PC-9 (cell line): ENCODE data around the gene MYMK. TPM values are rescaled to one million over a fixed set of nuclear protein-coding genes. Genes with fewer than 3 reads are reported as not detected.
A peak's percentile ranks its signal among the peaks of the same experiment; 100 is the strongest.

ENCODE experiments used
- BruUV-seq: library from RNA; stranded (reverse); fragments of 400-500 nt; replicated peaks from 2 replicates; lab custom pipeline; 2021; lab: Mats Ljungman, UMichigan
- CTCF ChIA-PET: fragments of 300-600 bp; sonication (Branson Sonifier 250); formaldehyde crosslinking; loops from one replicate; lab custom pipeline; 2022; ENCODE audit warnings: antibody characterized with exemption; lab: Charles Lee
- POLR2A ChIA-PET: fragments of 300-600 bp; sonication (Branson Sonifier 250); formaldehyde crosslinking; loops from one replicate; lab custom pipeline; 2022; ENCODE audit warnings: antibody characterized with exemption; ENCODE audit not compliant: unreplicated experiment; lab: Charles Lee
- DNase-seq, 2 experiments: peaks; one replicate each; pipeline versions ENCODE4 v3.0.0 to v3.0.0-alpha.2; 2015 to 2022; ENCODE audit warnings: mixed read lengths in 1 of 2
- H2AFZ ChIP-seq: fragments of 200-600 bp; sonication (generic); 2 replicates; pipeline ENCODE4 v1.8.1; 2017; ENCODE audit warnings: antibody characterized with exemption
- H3F3A ChIP-seq: fragments of 200-600 bp; sonication (generic); 2 replicates; pipeline ENCODE4 v1.8.1; 2017; ENCODE audit warnings: antibody characterized with exemption, mild to moderate bottlenecking, low read depth; ENCODE audit not compliant: insufficient read depth
- H3K27ac ChIP-seq: fragments of 200-600 bp; sonication (generic); 2 replicates; pipeline ENCODE4 v1.6.1; 2016; ENCODE audit warnings: mixed run types
- H3K27me3 ChIP-seq: fragments of 200-600 bp; sonication (generic); 2 replicates; pipeline ENCODE4 v1.6.1; 2016; ENCODE audit warnings: low read depth, mixed run types; ENCODE audit not compliant: insufficient read depth
- H3K36me3 ChIP-seq: fragments of 200-600 bp; sonication (generic); 2 replicates; pipeline ENCODE4 v1.6.1; 2016; ENCODE audit warnings: low read depth, mixed run types
- H3K4me1 ChIP-seq: fragments of 200-600 bp; sonication (generic); replicated peaks from 2 replicates; pipeline ENCODE4 v1.6.1; 2016; ENCODE audit warnings: mixed run types; ENCODE audit not compliant: insufficient read depth
- H3K4me2 ChIP-seq: fragments of 200-600 bp; sonication (generic); 2 replicates; pipeline ENCODE4 v1.6.1; 2017; ENCODE audit warnings: mixed run types
- H3K4me3 ChIP-seq: fragments of 200-600 bp; sonication (generic); 2 replicates; pipeline ENCODE4 v1.6.1; 2016; ENCODE audit warnings: mixed run types
- H3K79me2 ChIP-seq: fragments of 200-600 bp; sonication (generic); 2 replicates; pipeline ENCODE4 v1.6.1; 2017; ENCODE audit warnings: low read depth, mixed run types
- H3K9me2 ChIP-seq: fragments of 200-600 bp; sonication (generic); 2 replicates; pipeline ENCODE4 v1.8.1; 2017; ENCODE audit warnings: mild to moderate bottlenecking; ENCODE audit not compliant: insufficient read depth
- H3K9me3 ChIP-seq: fragments of 200-600 bp; sonication (generic); 2 replicates; pipeline ENCODE4 v1.8.1; 2016; ENCODE audit warnings: low read depth; ENCODE audit not compliant: insufficient read depth
- H4K20me1 ChIP-seq: fragments of 200-600 bp; sonication (generic); 2 replicates; pipeline ENCODE4 v1.8.1; 2017; ENCODE audit not compliant: insufficient read depth
- EZH2 ChIP-seq: fragments of 200-600 bp; sonication (generic); IDR thresholded peaks from 2 replicates; pipeline ENCODE4 v1.8.0; 2017; ENCODE audit warnings: antibody characterized with exemption, low read depth
- intact Hi-C: fragments of 100-400 bp; cut with micrococcal nuclease; formaldehyde crosslinking; loops from one replicate; pipeline ENCODE4 v1.10.0; 2022; ENCODE audit not compliant: unreplicated experiment
- total RNA-seq: library from RNA; stranded (reverse); gene quantifications from 2 replicates; pipeline ENCODE4 v1.2.3, GENCODE V29; 2021
- TF ChIP-seq, protein P1 (sequence below): fragments of 200-600 bp; sonication (generic); conservative IDR thresholded peaks from 2 replicates; pipeline ENCODE4 v1.6.1; 2017; ENCODE audit warnings: mixed run types, antibody characterized with exemption, mild to moderate bottlenecking, moderate library complexity

Gene MYMK
- total RNA-seq, 1 experiment from 2014 or later = not detected

DNA sequence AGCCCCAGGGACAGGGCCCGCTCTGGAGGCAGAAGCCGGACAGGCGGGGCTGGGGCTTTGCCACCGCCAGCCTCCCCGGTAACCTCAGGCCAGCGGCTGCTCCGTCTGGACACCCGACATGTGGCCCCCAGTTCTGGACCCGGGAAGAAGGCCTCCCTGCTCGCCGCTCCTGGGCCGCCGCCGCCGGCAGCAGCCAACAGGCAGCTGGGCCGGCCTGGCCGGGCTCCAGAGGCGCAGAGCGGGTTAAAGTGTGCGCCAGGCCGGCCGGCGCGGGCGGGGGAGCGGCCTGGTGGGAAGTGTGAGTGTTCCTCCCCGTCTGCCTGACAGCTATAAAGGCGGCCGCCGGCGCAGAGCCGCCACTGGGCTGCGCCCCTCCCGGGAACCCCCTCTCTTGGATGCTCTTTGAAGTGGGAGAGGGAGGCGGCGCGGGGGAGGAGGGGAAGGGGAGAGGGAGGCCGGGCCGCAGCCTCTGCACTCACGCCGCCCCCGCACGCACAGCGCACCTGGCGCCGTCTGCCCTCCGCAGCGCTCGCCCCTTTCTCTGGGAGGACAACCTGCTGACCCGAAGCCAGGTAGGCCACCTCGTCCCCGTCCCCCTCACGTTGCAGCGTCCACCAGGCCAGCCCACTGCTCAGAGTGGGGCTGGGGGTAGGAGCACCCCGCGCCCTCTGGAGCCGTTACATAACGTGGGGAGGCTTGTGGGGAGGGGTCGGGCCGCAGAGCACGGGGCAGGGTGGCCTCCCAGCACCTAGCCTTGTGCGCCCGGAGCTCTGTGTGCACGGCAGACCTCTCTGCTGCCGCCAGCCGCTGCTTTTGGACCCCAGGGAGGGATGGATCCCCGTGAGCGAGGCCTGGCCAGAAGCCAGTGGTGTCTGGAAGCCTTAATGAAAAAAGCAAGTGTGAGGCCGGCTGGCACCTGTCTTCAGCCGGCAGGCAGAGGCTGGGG, 9.9 kb upstream of the MYMK start, which contains the start of gene ADAMTSL2:
ADAMTSL2 (plus strand) TSS at position 359 of the 946 bp plus-strand sequence. CDS start 2,009 bp downstream, outside the sequence.
- Histone ChIP-seq H3K4me2 (no peak within 1 kb of the TSS), H3K4me3 (no peak within 1 kb of the TSS), H3K27me3 (peaks cover 98% of the 10 kb centered on the region), H3K36me3 (no peaks in the 10 kb centered on the region), H3K79me2 (no peaks in the 10 kb centered on the region), H3K9me3 (no peaks in the 10 kb centered on the region), H3K4me1 (no peaks in the 10 kb centered on the region), H4K20me1 (peaks cover 4% of the 10 kb centered on the region; the same call in 1 of the 2 replicates), H3F3A (no peaks in the 10 kb centered on the region), H2AFZ (no peak within 1 kb of the TSS), H3K27ac (no peak within 1 kb of the TSS), H3K9me2 (no peaks in the 10 kb centered on the region)
- POLR2A ChIA-PET = no interaction called here
- intact Hi-C loops = loop anchor here (5.0 kb wide), 1 partner anchor 563 kb away; no protein-coding TSS in a partner anchor
- no peak for DNase-seq
- BruUV-seq = no TSS peak
- TF ChIP-seq, protein P1, sequence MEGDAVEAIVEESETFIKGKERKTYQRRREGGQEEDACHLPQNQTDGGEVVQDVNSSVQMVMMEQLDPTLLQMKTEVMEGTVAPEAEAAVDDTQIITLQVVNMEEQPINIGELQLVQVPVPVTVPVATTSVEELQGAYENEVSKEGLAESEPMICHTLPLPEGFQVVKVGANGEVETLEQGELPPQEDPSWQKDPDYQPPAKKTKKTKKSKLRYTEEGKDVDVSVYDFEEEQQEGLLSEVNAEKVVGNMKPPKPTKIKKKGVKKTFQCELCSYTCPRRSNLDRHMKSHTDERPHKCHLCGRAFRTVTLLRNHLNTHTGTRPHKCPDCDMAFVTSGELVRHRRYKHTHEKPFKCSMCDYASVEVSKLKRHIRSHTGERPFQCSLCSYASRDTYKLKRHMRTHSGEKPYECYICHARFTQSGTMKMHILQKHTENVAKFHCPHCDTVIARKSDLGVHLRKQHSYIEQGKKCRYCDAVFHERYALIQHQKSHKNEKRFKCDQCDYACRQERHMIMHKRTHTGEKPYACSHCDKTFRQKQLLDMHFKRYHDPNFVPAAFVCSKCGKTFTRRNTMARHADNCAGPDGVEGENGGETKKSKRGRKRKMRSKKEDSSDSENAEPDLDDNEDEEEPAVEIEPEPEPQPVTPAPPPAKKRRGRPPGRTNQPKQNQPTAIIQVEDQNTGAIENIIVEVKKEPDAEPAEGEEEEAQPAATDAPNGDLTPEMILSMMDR = no peak
- no peak for TF ChIP-seq EZH2
- CTCF ChIA-PET = interaction anchor here (0.7 kb wide), 1 partner anchor 49 kb away, joined by 6 read pairs; no protein-coding TSS in a partner anchor

DNA sequence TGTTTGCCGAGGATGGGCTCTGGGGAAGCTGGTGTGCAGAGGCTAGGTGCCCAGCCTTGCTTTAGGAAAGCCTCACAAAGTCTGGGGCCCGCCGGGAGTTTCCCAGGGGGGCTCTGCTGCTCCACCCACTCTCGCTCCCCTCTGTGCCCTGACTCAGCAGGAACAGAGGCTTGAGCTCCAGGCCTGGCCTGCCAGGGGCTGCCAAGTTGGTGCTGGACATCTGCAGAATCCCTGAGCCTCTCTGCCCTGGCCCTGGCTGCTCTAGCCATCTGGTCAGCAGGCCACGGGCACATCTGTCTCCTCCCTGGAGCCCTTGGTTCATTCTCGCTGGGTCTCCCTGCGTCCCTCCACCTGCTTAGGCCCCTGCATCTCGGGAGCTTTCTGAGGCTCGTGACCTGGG, 9.1 kb upstream of the MYMK start:
- DNase-seq = no peak
- intact Hi-C loops = loop anchor here (1.0 to 5.0 kb wide), 2 partner anchors 192 to 563 kb away; no protein-coding TSS in a partner anchor
- no peak overlapping the region for H2AFZ ChIP-seq
- H3K9me3 ChIP-seq = no peaks in the 10 kb centered on the region
- no peak overlapping the region for H3K27ac ChIP-seq
- H4K20me1 ChIP-seq = peaks cover 4% of the 10 kb centered on the region; the same call in 1 of the 2 replicates
- POLR2A ChIA-PET = no interaction called here
- TF ChIP-seq, protein P1 = no peak
- no peak for TF ChIP-seq EZH2
- no peak overlapping the region for H3K4me3 ChIP-seq
- H3F3A ChIP-seq = no peaks in the 10 kb centered on the region
- no TSS peak for BruUV-seq
- no peaks in the 10 kb centered on the region for H3K79me2 ChIP-seq
- H3K4me2 ChIP-seq = no peak overlapping the region
- H3K27me3 ChIP-seq = peaks cover 98% of the 10 kb centered on the region
- no peaks in the 10 kb centered on the region for H3K4me1 ChIP-seq
- H3K36me3 ChIP-seq = no peaks in the 10 kb centered on the region
- CTCF ChIA-PET = interaction anchor here (0.7 kb wide), 1 partner anchor 50 kb away, joined by 6 read pairs; no protein-coding TSS in a partner anchor
- no peaks in the 10 kb centered on the region for H3K9me2 ChIP-seq

DNA sequence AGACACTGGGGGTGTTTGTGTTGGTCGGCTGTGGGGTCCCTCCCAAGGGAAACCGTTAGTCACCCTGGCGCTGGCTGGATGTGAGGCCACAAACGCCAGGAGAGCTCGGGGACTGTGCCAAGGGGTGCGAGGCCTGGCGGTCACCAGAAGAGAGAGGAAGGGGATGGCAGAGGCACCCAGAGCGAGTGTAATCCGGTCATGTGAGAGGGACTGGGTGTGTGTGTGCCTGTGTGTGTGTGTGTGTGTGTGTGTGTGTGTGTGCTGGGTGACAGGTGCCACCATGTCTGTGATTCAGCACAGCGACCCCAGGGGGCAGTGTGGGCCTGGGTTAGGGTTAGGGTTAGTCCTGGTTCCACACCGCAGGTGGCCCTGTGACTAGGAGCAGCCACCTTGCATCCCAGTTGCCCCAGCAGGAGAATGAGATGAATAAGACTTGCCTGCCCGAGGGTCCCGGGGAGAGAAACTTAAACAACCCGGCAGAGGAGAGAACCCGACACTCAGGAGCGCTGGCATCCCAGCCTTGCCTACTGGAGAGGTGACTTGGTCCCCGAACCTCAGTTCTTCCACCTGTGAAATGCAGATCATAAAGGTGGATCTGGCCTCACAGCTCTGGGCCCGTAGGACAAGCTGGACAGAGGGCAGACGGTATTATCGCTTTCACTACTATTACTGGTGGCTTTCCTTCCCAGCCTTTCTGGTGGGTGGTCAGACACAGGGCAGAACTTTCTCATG, 8.3 kb upstream of the MYMK start:
- POLR2A ChIA-PET = no interaction called here
- BruUV-seq = no TSS peak
- CTCF ChIA-PET = interaction anchor here (1.0 kb wide), 1 partner anchor 194 kb away, joined by 3 read pairs; no protein-coding TSS in a partner anchor

More for the DNA sequence above, 8.3 kb upstream of the MYMK start:
- H3K79me2 ChIP-seq = no peaks in the 10 kb centered on the region
- no peak overlapping the region for H3K27ac ChIP-seq
- peak in 1 of 2 experiments; percentile 78 for DNase-seq
- H4K20me1 ChIP-seq = peaks cover 4% of the 10 kb centered on the region; the same call in 1 of the 2 replicates
- no peaks in the 10 kb centered on the region for H3K9me3 ChIP-seq
- peaks cover 98% of the 10 kb centered on the region for H3K27me3 ChIP-seq
- intact Hi-C loops = loop anchor here (1.0 to 5.0 kb wide), 2 partner anchors 193 to 564 kb away; no protein-coding TSS in a partner anchor
- no peaks in the 10 kb centered on the region for H3K9me2 ChIP-seq
- H2AFZ ChIP-seq = no peak overlapping the region
- H3F3A ChIP-seq = no peaks in the 10 kb centered on the region
- no peaks in the 10 kb centered on the region for H3K36me3 ChIP-seq
- no peak overlapping the region for H3K4me2 ChIP-seq
- no peak for TF ChIP-seq EZH2
- TF ChIP-seq, protein P1 = peak; percentile 68
- H3K4me1 ChIP-seq = no peaks in the 10 kb centered on the region
- H3K4me3 ChIP-seq = no peak overlapping the region
